Kidney (tissue), 14 donors: ENCODE results near the gene OR10X1. TPM values are rescaled to one million over a fixed set of nuclear protein-coding genes. Genes with fewer than 3 reads are reported as not detected.

Experiments
- DNase-seq, 5 donors: peaks; one replicate each; pipeline ENCODE4 v3.0.0-alpha.2; 2013 to 2020
- FAIRE-seq: peaks from 2 replicates; lab custom pipeline; 2012; peaks lifted over from hg19 to GRCh38; lab: Jason Lieb, UNC
- H3K27ac ChIP-seq, 2 donors: one replicate each; pipeline ENCODE4 v1.7.0; 2013; ENCODE audit warnings: low read depth in 2 of 2, low read length in 2 of 2, inconsistent platforms in 1 of 2
- H3K27me3 ChIP-seq: one replicate; pipeline ENCODE4 v1.7.1; 2013; ENCODE audit warnings: low read length, inconsistent platforms; ENCODE audit not compliant: control insufficient read depth, insufficient read depth
- H3K36me3 ChIP-seq, 3 donors: one replicate each; pipeline versions ENCODE4 v1.7.0 to v1.7.1; 2013; ENCODE audit warnings: low read length in 3 of 3, control low read depth in 1 of 3, inconsistent platforms in 1 of 3; ENCODE audit not compliant: insufficient read depth in 3 of 3, control insufficient read depth in 2 of 3
- H3K4me1 ChIP-seq, 3 donors: one replicate each; pipeline versions ENCODE4 v1.7.0 to v1.7.1; 2013; ENCODE audit warnings: low read length in 3 of 3, inconsistent platforms in 1 of 3, low read depth in 1 of 3; ENCODE audit not compliant: control insufficient read depth in 2 of 3, insufficient read depth in 2 of 3
- H3K4me3 ChIP-seq, 3 donors: one replicate each; pipeline versions ENCODE4 v1.7.0 to v1.8.1; 2013; ENCODE audit warnings: low read length in 3 of 3, control low read depth in 1 of 3, inconsistent platforms in 1 of 3
- H3K9ac ChIP-seq, 3 donors: one replicate each; pipeline versions ENCODE4 v1.7.0 to v1.7.1; 2013; ENCODE audit warnings: low read length in 3 of 3, control low read depth in 1 of 3, inconsistent platforms in 1 of 3
- H3K9me3 ChIP-seq, 3 donors: one replicate each; pipeline versions ENCODE4 v1.7.0 to v1.7.1; 2013; ENCODE audit warnings: low read length in 3 of 3, control low read depth in 1 of 3, inconsistent platforms in 1 of 3; ENCODE audit not compliant: control insufficient read depth in 2 of 3, insufficient read depth in 1 of 3
- intact Hi-C: fragments of 100-400 bp; cut with DNase I; formaldehyde crosslinking; loops from one replicate; pipeline ENCODE4 v1.11.1; 2022
- polyA plus RNA-seq: library from polyadenylated mRNA; stranded (reverse); fragments of 350-450 nt; fragmentation: Illumina TruSeq; extraction: RNeasy Lipid Tissue Mini Kit (QIAGEN cat#74804); gene quantifications from one replicate; pipeline ENCODE4 v1.2.3, GENCODE V29; 2014; ENCODE audit warnings: low read depth, low replicate concordance; ENCODE audit not compliant: insufficient read depth
- total RNA-seq: library from RNA; stranded (reverse); fragmentation: NEBNext Ultra II Directional; extraction: Animal tissue kit (Norgen Biotek cat#: 25700); gene quantifications from one replicate; pipeline ENCODE4 v1.2.1, GENCODE V29; 2021
- TF ChIP-seq, protein P1 (sequence below): IDR thresholded peaks from 3 replicates; pipeline ENCODE4 v1.5.1; 2012; ENCODE audit warnings: mild to moderate bottlenecking, moderate library complexity, borderline replicate concordance; ENCODE audit not compliant: insufficient read depth; ENCODE audit errors: extremely low read depth
- donor health status: control.
- donor health status: control.
- donor health status: control.
- donor health status: control.
- donor health status: control.
- donor health status: DM: yes; HTN: yes; CAD: no.
- donor health status: Normal renal cell carcinoma (clear cell type).

The OR10X1 gene
- total and polyA plus RNA-seq, 2 donors from 2014 or later, result not detected

GRCh38 chr1:158583962-158584361 is 4.3 kb upstream of the OR10X1 start:
- Histone ChIP-seq H3K27ac (no peak overlapping the region), H3K4me1 (no peaks in the 10 kb centered on the region), H3K9me3 (peaks cover 0 to 3% (median 0%) of the 10 kb centered on the region in 3 donors), H3K36me3 (no peaks in the 10 kb centered on the region), H3K27me3 (no peaks in the 10 kb centered on the region), H3K9ac (no peak overlapping the region), H3K4me3 (no peak overlapping the region)
- no peak for FAIRE-seq
- intact Hi-C loops, result no loop called here
- no peak for DNase-seq
- TF ChIP-seq, protein P1, sequence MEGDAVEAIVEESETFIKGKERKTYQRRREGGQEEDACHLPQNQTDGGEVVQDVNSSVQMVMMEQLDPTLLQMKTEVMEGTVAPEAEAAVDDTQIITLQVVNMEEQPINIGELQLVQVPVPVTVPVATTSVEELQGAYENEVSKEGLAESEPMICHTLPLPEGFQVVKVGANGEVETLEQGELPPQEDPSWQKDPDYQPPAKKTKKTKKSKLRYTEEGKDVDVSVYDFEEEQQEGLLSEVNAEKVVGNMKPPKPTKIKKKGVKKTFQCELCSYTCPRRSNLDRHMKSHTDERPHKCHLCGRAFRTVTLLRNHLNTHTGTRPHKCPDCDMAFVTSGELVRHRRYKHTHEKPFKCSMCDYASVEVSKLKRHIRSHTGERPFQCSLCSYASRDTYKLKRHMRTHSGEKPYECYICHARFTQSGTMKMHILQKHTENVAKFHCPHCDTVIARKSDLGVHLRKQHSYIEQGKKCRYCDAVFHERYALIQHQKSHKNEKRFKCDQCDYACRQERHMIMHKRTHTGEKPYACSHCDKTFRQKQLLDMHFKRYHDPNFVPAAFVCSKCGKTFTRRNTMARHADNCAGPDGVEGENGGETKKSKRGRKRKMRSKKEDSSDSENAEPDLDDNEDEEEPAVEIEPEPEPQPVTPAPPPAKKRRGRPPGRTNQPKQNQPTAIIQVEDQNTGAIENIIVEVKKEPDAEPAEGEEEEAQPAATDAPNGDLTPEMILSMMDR, result no peak

GRCh38 chr1:158577561-158577960 is 2.1 kb downstream of the OR10X1 start:
- no peak overlapping the region for H3K9ac ChIP-seq
- no peaks in the 10 kb centered on the region for H3K9me3 ChIP-seq
- H3K27me3 ChIP-seq, result no peaks in the 10 kb centered on the region
- H3K27ac ChIP-seq, result no peak overlapping the region
- H3K4me3 ChIP-seq, result no peak overlapping the region
- no peaks in the 10 kb centered on the region for H3K4me1 ChIP-seq
- TF ChIP-seq, protein P1, result no peak
- intact Hi-C loops, result no loop called here
- H3K36me3 ChIP-seq, result no peaks in the 10 kb centered on the region
- FAIRE-seq (no peak), DNase-seq (no peak)

GRCh38 chr1:158572226-158572625 is 7.5 kb downstream of the OR10X1 start:
- H3K9ac ChIP-seq, result no peak overlapping the region
- H3K4me1 ChIP-seq, result no peaks in the 10 kb centered on the region
- no peaks in the 10 kb centered on the region for H3K36me3 ChIP-seq
- no peak overlapping the region for H3K4me3 ChIP-seq
- FAIRE-seq (no peak), DNase-seq (no peak)
- H3K27ac ChIP-seq, result no peak overlapping the region
- intact Hi-C loops, result no loop called here
- TF ChIP-seq, protein P1, result no peak
- H3K9me3 ChIP-seq, result no peaks in the 10 kb centered on the region
- no peaks in the 10 kb centered on the region for H3K27me3 ChIP-seq

DNA sequence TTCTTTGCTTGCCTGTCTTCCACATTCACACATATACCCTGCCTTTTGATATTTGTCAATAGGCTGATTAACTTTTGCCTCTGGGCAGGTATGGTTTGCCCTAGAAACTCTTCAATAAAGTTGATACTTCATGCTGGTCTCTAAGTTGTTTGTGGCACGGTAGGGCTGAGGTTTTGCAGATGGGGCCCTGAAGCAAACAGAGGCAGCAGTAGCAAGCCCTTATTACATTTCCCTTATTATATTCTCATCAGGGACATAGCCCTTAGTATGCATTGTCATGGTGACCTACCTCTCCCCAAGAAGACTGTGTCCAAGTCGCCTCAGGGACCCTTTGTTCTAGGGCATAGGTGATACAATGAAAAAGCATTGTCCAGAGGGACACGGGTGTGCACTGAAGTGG is 9.2 kb downstream of the OR10X1 start, which contains the start of gene OR6P1:
Gene OR6P1 (minus strand): TSS at position 101 of the 400 bp plus-strand sequence. CDS start 6,976 bp downstream, outside the sequence.
- intact Hi-C loops, result no loop called here
- FAIRE-seq, result no peak

More for the DNA sequence above, 9.2 kb downstream of the OR10X1 start, which contains the start of gene OR6P1:
- Histone ChIP-seq H3K27me3 (no peaks in the 10 kb centered on the region), H3K4me1 (no peaks in the 10 kb centered on the region), H3K27ac (no peak within 1 kb of the TSS), H3K36me3 (no peaks in the 10 kb centered on the region), H3K9ac (no peak within 1 kb of the TSS), H3K4me3 (no peak within 1 kb of the TSS), H3K9me3 (no peaks in the 10 kb centered on the region)
- DNase-seq, result no peak
- TF ChIP-seq, protein P1, result no peak
